ENCODE results near the gene ATP23. TPM values are rescaled to one million over a fixed set of nuclear protein-coding genes. Genes with fewer than 3 reads are reported as not detected.

The ATP23 gene
- polyA plus RNA-seq, 2 of the 4 experiments (the other 2 are of a cell fraction), result 7.5 to 13.4 TPM

GRCh38 chr12:57952766-57953165 lies 11.4 kb downstream of the ATP23 start:
- TF ChIP-seq HOXA7 (CRISPR knock-in tag; IDR thresholded peaks at IDR 0.05) (no peak), POLR2A (IDR thresholded peaks at IDR 0.05; ENCODE audit: low read length) (no peak), ZC3H11A (IDR thresholded peaks at IDR 0.05) (no peak)
- Histone ChIP-seq H3K4me3 (no peak overlapping the region), H3K9me3 (peaks cover 3% of the 10 kb centered on the region; the same call in 1 of the 3 replicates), H3K27ac (no peak overlapping the region), H3K4me1 (no peaks in the 10 kb centered on the region), H3K4me2 (no peak overlapping the region)
- ATAC-seq, result no peak
- no peak for DNase-seq (ENCODE audit: low read depth in 1 of 2, low spot score in 1 of 2)
- ChIA-PET POLR2A (no interaction called here), CTCF (no interaction called here)
- WGBS (ENCODE audit: missing lambda C conversion rate), result 86% methylated on average over 2 of the region's 2 CpGs
- no peak for FAIRE-seq

- Histone ChIP-seq H3K4me3 (no peak overlapping the region), H3K4me2 (no peak overlapping the region), H3K4me1 (no peaks in the 10 kb centered on the region), H3K9me3 (peaks cover 8% of the 10 kb centered on the region; the same call in 1 of the 3 replicates), H3K27ac (no peak overlapping the region)
- ChIA-PET CTCF (no interaction called here), POLR2A (no interaction called here)
- FAIRE-seq (no peak), DNase-seq (ENCODE audit: low read depth in 1 of 2, low spot score in 1 of 2) (no peak), ATAC-seq (no peak)
- WGBS (ENCODE audit: missing lambda C conversion rate), result 79% methylated on average over 1 of the region's 1 CpG
- TF ChIP-seq MYC (IDR thresholded peaks at IDR 0.05; ENCODE audit: borderline replicate concordance, low read length) (no peak), KDM1A (IDR thresholded peaks at IDR 0.05; ENCODE audit: low read depth) (no peak), BHLHE40 (IDR thresholded peaks at IDR 0.05; ENCODE audit: low read depth, low read length) (no peak), FOSB (CRISPR knock-in tag; IDR thresholded peaks at IDR 0.05) (no peak), JUN (IDR thresholded peaks at IDR 0.05) (no peak), HEYL (CRISPR knock-in tag; IDR thresholded peaks at IDR 0.05) (no peak), MAX (IDR thresholded peaks at IDR 0.05) (no peak), HES2 (IDR thresholded peaks at IDR 0.05) (no peak), NFE2L2 (conservative IDR thresholded peaks at IDR 0.05; ENCODE audit: low read length) (no peak), ZNF302 (CRISPR knock-in tag; IDR thresholded peaks at IDR 0.05) (no peak), HOXB13 (CRISPR knock-in tag; IDR thresholded peaks at IDR 0.05; ENCODE audit: low read depth) (no peak), RCOR1 (IDR thresholded peaks at IDR 0.05; ENCODE audit: low read depth, low read length) (no peak), TP53 (CRISPR knock-in tag; IDR thresholded peaks at IDR 0.05) (no peak), NPAS2 (CRISPR knock-in tag; IDR thresholded peaks at IDR 0.05; ENCODE audit: borderline replicate concordance) (no peak), PHF8 (IDR thresholded peaks at IDR 0.05; ENCODE audit: borderline replicate concordance, low read depth) (no peak)
These were observed 13.4 kb downstream of the ATP23 start for GRCh38 chr12:57954768-57955167.

GRCh38 chr12:57958061-57958657 lies 16.8 kb downstream of the ATP23 start:
- Histone ChIP-seq H3K4me3 (no peak overlapping the region), H3K4me2 (no peak overlapping the region), H3K27ac (no peak overlapping the region), H3K4me1 (no peaks in the 10 kb centered on the region), H3K9me3 (peaks cover 15% of the 10 kb centered on the region; the same call in 1 of the 3 replicates)
- WGBS (ENCODE audit: missing lambda C conversion rate), result 87% methylated on average over 4 of the region's 6 CpGs
- DNase-seq (ENCODE audit: low read depth in 1 of 2, low spot score in 1 of 2) (no peak), ATAC-seq (no peak), FAIRE-seq (no peak)
- POLR2A ChIA-PET, result no interaction called here
- CTCF ChIA-PET, result interaction anchor here (0.6 kb wide), 1 partner anchor 584 kb away, joined by 3 read pairs; no protein-coding TSS in a partner anchor
- TF ChIP-seq NR3C1 (IDR thresholded peaks at IDR 0.05) (no peak), ZC3H11A (IDR thresholded peaks at IDR 0.05) (no peak), MYC (IDR thresholded peaks at IDR 0.05; ENCODE audit: borderline replicate concordance, low read length) (no peak), ATOH8 (CRISPR knock-in tag; IDR thresholded peaks at IDR 0.05; ENCODE audit: low read depth) (no peak), RFX5 (IDR thresholded peaks at IDR 0.05) (no peak), RAD21 (conservative IDR thresholded peaks at IDR 0.05 in 1 of 2, IDR thresholded peaks at IDR 0.05 in 1 of 2) (no peak), SREBF2 (IDR thresholded peaks at IDR 0.05) (no peak), JUN (IDR thresholded peaks at IDR 0.05) (no peak), HOXA7 (CRISPR knock-in tag; IDR thresholded peaks at IDR 0.05) (no peak), ESRRA (IDR thresholded peaks at IDR 0.05; ENCODE audit: borderline replicate concordance, low read length) (no peak), HDAC2 (IDR thresholded peaks at IDR 0.05) (no peak), FOSB (CRISPR knock-in tag; IDR thresholded peaks at IDR 0.05) (no peak), JUNB (IDR thresholded peaks at IDR 0.05) (no peak), KDM5A (IDR thresholded peaks at IDR 0.05) (no peak), KDM1A (IDR thresholded peaks at IDR 0.05; ENCODE audit: low read depth) (no peak), FOSL2 (IDR thresholded peaks at IDR 0.05) (no peak), FOSL2 (CRISPR knock-in tag; IDR thresholded peaks at IDR 0.05) (no peak), HMGXB4 (CRISPR knock-in tag; IDR thresholded peaks at IDR 0.05; ENCODE audit: borderline replicate concordance) (no peak)

Measured in A549 (cell line).